IMR-90 (cell line): ENCODE measurements around the gene PHF21A. TPM values are rescaled to one million over a fixed set of nuclear protein-coding genes. Genes with fewer than 3 reads are reported as not detected.

Experiments used
- ATAC-seq: fragments of 200-7000 bp; cut with Tn5 transposase; 2 replicates; pipeline ENCODE4 v1.9.1; 2020; ENCODE audit warnings: low read depth, mild to moderate bottlenecking, moderate library complexity
- BruUV-seq: library from RNA; stranded (reverse); fragments of 400-500 nt; replicated peaks from 2 replicates; lab custom pipeline; 2021; lab: Mats Ljungman, UMichigan
- CTCF ChIA-PET: fragments of 300-600 bp; formaldehyde crosslinking; extraction: SDS; loops from one replicate; lab custom pipeline; 2021; ENCODE audit warnings: antibody characterized with exemption; lab: Yijun Ruan, JAX
- POLR2A ChIA-PET: fragments of 300-600 bp; sonication (Branson Sonifier 250); formaldehyde crosslinking; loops from one replicate; lab custom pipeline; 2022; ENCODE audit warnings: antibody characterized with exemption; ENCODE audit not compliant: unreplicated experiment; lab: Charles Lee
- DNase-seq: peaks from one replicate; pipeline ENCODE4 v3.0.0; 2013
- H2AFZ ChIP-seq: replicated peaks from 2 replicates; pipeline ENCODE3; 2013; ENCODE audit warnings: low read length, mild to moderate bottlenecking; ENCODE audit not compliant: poor library complexity
- H2AK5ac ChIP-seq: 2 replicates; pipeline ENCODE4 v1.6.1; 2013; ENCODE audit warnings: low read depth, low read length, inconsistent platforms
- H2AK9ac ChIP-seq: replicated peaks from 2 replicates; pipeline ENCODE3; 2013; ENCODE audit warnings: mild to moderate bottlenecking, low read depth, low read length, moderate library complexity; ENCODE audit not compliant: poor library complexity
- H2BK120ac ChIP-seq: 2 replicates; pipeline ENCODE4 v1.6.1; 2013; ENCODE audit warnings: low read depth, low read length, inconsistent platforms
- H2BK15ac ChIP-seq: 3 replicates; pipeline ENCODE4 v1.6.1; 2013; ENCODE audit warnings: low read depth, low read length, inconsistent platforms
- H2BK20ac ChIP-seq: 2 replicates; pipeline ENCODE4 v1.6.1; 2013; ENCODE audit warnings: low read depth, mild to moderate bottlenecking, inconsistent platforms, low read length, moderate library complexity
- H2BK5ac ChIP-seq: 2 replicates; pipeline ENCODE4 v1.6.1; 2013; ENCODE audit warnings: mild to moderate bottlenecking, low read depth, low read length, inconsistent platforms; ENCODE audit not compliant: poor library complexity, severe bottlenecking
- H3K14ac ChIP-seq: replicated peaks from 2 replicates; pipeline ENCODE4 v1.6.1; 2013; ENCODE audit warnings: low read depth, low read length, inconsistent platforms
- H3K18ac ChIP-seq: 2 replicates; pipeline ENCODE4 v1.6.1; 2013; ENCODE audit warnings: low read depth, low read length, control low read depth
- H3K23ac ChIP-seq: 2 replicates; pipeline ENCODE4 v1.6.1; 2013; ENCODE audit warnings: low read depth, low read length, inconsistent platforms
- H3K27ac ChIP-seq: 2 replicates; pipeline ENCODE4 v1.5.1; 2013; ENCODE audit warnings: mild to moderate bottlenecking, control low read depth, low read length; ENCODE audit not compliant: insufficient read depth
- H3K27me3 ChIP-seq: 2 replicates; pipeline ENCODE4 v1.6.1; 2013; ENCODE audit warnings: low read length; ENCODE audit not compliant: control insufficient read depth, insufficient read depth
- H3K36me3 ChIP-seq: 2 replicates; pipeline ENCODE4 v1.6.1; 2013; ENCODE audit warnings: low read length, mixed read lengths; ENCODE audit not compliant: control insufficient read depth, insufficient read depth
- H3K4ac ChIP-seq: 2 replicates; pipeline ENCODE4 v1.6.1; 2013; ENCODE audit warnings: low read depth, low read length, inconsistent platforms
- H3K4me1 ChIP-seq: 2 replicates; pipeline ENCODE4 v1.6.1; 2013; ENCODE audit warnings: low read length, mixed read lengths; ENCODE audit not compliant: control insufficient read depth, insufficient read depth
- H3K4me2 ChIP-seq: 2 replicates; pipeline ENCODE4 v1.6.1; 2013; ENCODE audit warnings: low read depth, mild to moderate bottlenecking, control low read depth, low read length, moderate library complexity
- H3K4me3 ChIP-seq: 2 replicates; pipeline ENCODE4 v1.5.1; 2013; ENCODE audit warnings: low read depth, mild to moderate bottlenecking, control low read depth, low read length, moderate library complexity; ENCODE audit not compliant: insufficient read depth
- H3K56ac ChIP-seq: 2 replicates; pipeline ENCODE4 v1.6.1; 2013; ENCODE audit warnings: low read length, inconsistent platforms; ENCODE audit not compliant: insufficient read depth; ENCODE audit errors: extremely low read depth
- H3K79me1 ChIP-seq, 2 experiments: 2 replicates each; pipeline ENCODE4 v1.6.1; 2013; ENCODE audit warnings: low read length in 2 of 2, inconsistent platforms in 1 of 2, low read depth in 1 of 2
- H3K9ac ChIP-seq: 2 replicates; pipeline ENCODE4 v1.6.1; 2013; ENCODE audit warnings: low read depth, low read length, control low read depth
- H3K9me1 ChIP-seq: 2 replicates; pipeline ENCODE4 v1.6.1; 2013; ENCODE audit warnings: low read length, inconsistent platforms; ENCODE audit not compliant: insufficient read depth
- H3K9me3 ChIP-seq: 2 replicates; pipeline ENCODE4 v1.6.1; 2013; ENCODE audit warnings: low read length; ENCODE audit not compliant: control insufficient read depth, insufficient read depth
- H4K20me1 ChIP-seq: 2 replicates; pipeline ENCODE4 v1.6.1; 2013; ENCODE audit warnings: low read length, inconsistent platforms; ENCODE audit not compliant: insufficient read depth
- H4K5ac ChIP-seq: 2 replicates; pipeline ENCODE4 v1.6.1; 2013; ENCODE audit warnings: mild to moderate bottlenecking, low read depth, low read length, control low read depth
- H4K8ac ChIP-seq, 2 experiments: 2 replicates each; pipeline ENCODE4 v1.6.1; 2013; ENCODE audit warnings: low read depth in 2 of 2, low read length in 2 of 2, control low read depth in 1 of 2, inconsistent platforms in 1 of 2
- H4K91ac ChIP-seq: 2 replicates; pipeline ENCODE4 v1.6.1; 2013; ENCODE audit warnings: low read depth, low read length, inconsistent platforms; ENCODE audit not compliant: insufficient read depth
- BHLHE40 ChIP-seq: fragments of 150-350 bp; IDR thresholded peaks from 2 replicates; pipeline ENCODE4 v1.6.1; 2016; ENCODE audit warnings: mild to moderate bottlenecking, low read depth, low read length
- CEBPB ChIP-seq: IDR thresholded peaks from 2 replicates; pipeline ENCODE4 v1.6.1; 2012; ENCODE audit warnings: low read depth, low read length, improper control_type of control experiment
- CHD1 ChIP-seq: IDR thresholded peaks from 2 replicates; pipeline ENCODE4 v1.6.1; 2012; ENCODE audit warnings: low read depth, low read length, improper control_type of control experiment
- CTCF ChIP-seq: conservative IDR thresholded peaks from 2 replicates; pipeline ENCODE4 v1.5.1; 2012; ENCODE audit warnings: mild to moderate bottlenecking, low read depth, low read length, improper control_type of control experiment
- FOS ChIP-seq: fragments of 150-350 bp; IDR thresholded peaks from 2 replicates; pipeline ENCODE4 v1.6.1; 2016; ENCODE audit warnings: low read depth, low read length
- MAFK ChIP-seq: IDR thresholded peaks from 2 replicates; pipeline ENCODE4 v1.6.1; 2012; ENCODE audit warnings: low read depth, low read length, improper control_type of control experiment
- MAZ ChIP-seq: IDR thresholded peaks from 2 replicates; pipeline ENCODE4 v1.6.1; 2012; ENCODE audit warnings: low read depth, mild to moderate bottlenecking, low read length, improper control_type of control experiment, moderate library complexity, borderline replicate concordance
- NFE2L2 ChIP-seq: fragments of 150-350 bp; IDR thresholded peaks from 2 replicates; pipeline ENCODE4 v1.6.1; 2016; ENCODE audit warnings: low read depth, mild to moderate bottlenecking, low read length
- POLR2A ChIP-seq: IDR thresholded peaks from 2 replicates; pipeline ENCODE4 v1.6.1; 2012; ENCODE audit warnings: mild to moderate bottlenecking, low read depth, low read length
- SMC3 ChIP-seq: fragments of 150-350 bp; IDR thresholded peaks from 2 replicates; pipeline ENCODE4 v1.6.1; 2016; ENCODE audit warnings: low read depth, mild to moderate bottlenecking, antibody characterized with exemption, low read length, moderate library complexity
- WGBS, 2 experiments: methylation state at CpG; one replicate each; pipeline versions ENCODE4 v1.1.5 to v1.1.7; 2013; ENCODE audit warnings: missing lambda C conversion rate in 2 of 2; ENCODE audit not compliant: insufficient read length in 1 of 2; ENCODE audit errors: extremely low coverage in 2 of 2; 5-methylcytosine and 5-hydroxymethylcytosine counted together
- dilution Hi-C: fragments of 300-500 bp; cut with HindIII; formaldehyde crosslinking; loops from one replicate; pipeline ENCODE4 v1.14.3; 2018; ENCODE audit warnings: low sequenced_read_pairs; ENCODE audit not compliant: unreplicated experiment
- in situ Hi-C: fragments of 300-500 bp; cut with MboI; formaldehyde crosslinking; loops from 3 replicates; pipeline ENCODE4 v1.14.3; 2019; ENCODE audit warnings: low sequenced_read_pairs, inconsistent platforms, mixed read lengths
- intact Hi-C: fragments of 100-400 bp; cut with micrococcal nuclease; formaldehyde crosslinking; loops from 2 replicates; pipeline ENCODE4 v1.10.0; 2022
- polyA plus RNA-seq, 3 experiments: library from polyadenylated mRNA; depleted of rRNA; stranded (reverse); fragments of >200 nt; gene quantifications; 2 replicates each; pipeline ENCODE4 v1.2.3, GENCODE V29; 2012; ENCODE audit warnings: low replicate concordance in 1 of 3
- total RNA-seq: library from RNA; depleted of rRNA; stranded (reverse); fragments of >200 nt; gene quantifications from 2 replicates; pipeline ENCODE4 v1.2.3, GENCODE V29; 2012
- TF ChIP-seq, protein P1 (sequence below): fragments of 150-350 bp; IDR thresholded peaks from 2 replicates; pipeline ENCODE4 v1.6.1; 2017; ENCODE audit warnings: mild to moderate bottlenecking, antibody characterized with exemption, low read length, low read depth

The PHF21A gene
- total and polyA plus RNA-seq, 2 of the 4 experiments (the other 2 are of a cell fraction): 9.0 to 20.6 TPM

- Histone ChIP-seq H2AK5ac (peak overlapping the region; percentile 9; the same call in 1 of the 2 replicates), H2BK20ac (peak overlapping the region; percentile 24; the same call in 1 of the 2 replicates), H3K27me3 (no peaks in the 10 kb centered on the region), H3K36me3 (no peaks in the 10 kb centered on the region), H3K4me2 (peak overlapping the region; percentile 96), H4K91ac (peak overlapping the region; percentile 63), H2BK120ac (peak overlapping the region; percentile 73), H2AK9ac (peak overlapping the region; percentile 83), H3K27ac (peak overlapping the region; percentile 86), H4K8ac (peak overlapping the region in 1 of 2 experiments; percentile 63; a peak in 2 of 4 replicates), H3K14ac (peak overlapping the region; percentile 94), H2BK15ac (peak overlapping the region; percentile 47; the same call in 1 of the 3 replicates), H3K4ac (peak overlapping the region; percentile 81), H3K23ac (peak overlapping the region; percentile 80), H3K56ac (peak overlapping the region; percentile 41; the same call in 1 of the 2 replicates), H3K18ac (peak overlapping the region; percentile 83), H4K20me1 (peaks cover 20% of the 10 kb centered on the region; the same call in 1 of the 2 replicates), H3K9me1 (0 out of 2 replicates have a peak, but pooled peaks cover 2% of the 10 kb centered on the region), H3K9ac (peak overlapping the region; percentile 87), H2BK5ac (peak overlapping the region; percentile 93), H3K4me3 (peak overlapping the region; percentile 68), H2AFZ (peak overlapping the region; percentile 84), H4K5ac (peak overlapping the region; percentile 62; the same call in 1 of the 2 replicates), H3K79me1 (peaks cover 4 to 22% of the 10 kb centered on the region in 2 experiments; a peak in 3 of 4 replicates), H3K9me3 (no peaks in the 10 kb centered on the region), H3K4me1 (no peaks in the 10 kb centered on the region)
- ATAC-seq (no peak; the same call in 1 of the 2 replicates), DNase-seq (peak; percentile 74)
- no CpG with 5 or more reads among the region's 56 CpGs for WGBS, 2 experiments
- dilution Hi-C loops: no loop called here
- no TSS peak for BruUV-seq
- TF ChIP-seq, protein P1, sequence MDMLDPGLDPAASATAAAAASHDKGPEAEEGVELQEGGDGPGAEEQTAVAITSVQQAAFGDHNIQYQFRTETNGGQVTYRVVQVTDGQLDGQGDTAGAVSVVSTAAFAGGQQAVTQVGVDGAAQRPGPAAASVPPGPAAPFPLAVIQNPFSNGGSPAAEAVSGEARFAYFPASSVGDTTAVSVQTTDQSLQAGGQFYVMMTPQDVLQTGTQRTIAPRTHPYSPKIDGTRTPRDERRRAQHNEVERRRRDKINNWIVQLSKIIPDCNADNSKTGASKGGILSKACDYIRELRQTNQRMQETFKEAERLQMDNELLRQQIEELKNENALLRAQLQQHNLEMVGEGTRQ: no peak
- no peak for TF ChIP-seq BHLHE40
- peak; percentile 95 for TF ChIP-seq CEBPB
- no peak for TF ChIP-seq MAFK
- no peak for TF ChIP-seq CHD1
- TF ChIP-seq POLR2A: peak; percentile 25; the same call in 1 of the 2 replicates
- TF ChIP-seq MAZ: peak; percentile 25; the same call in 1 of the 2 replicates
- no peak for TF ChIP-seq CTCF
- no peak for TF ChIP-seq FOS
- no peak for TF ChIP-seq SMC3
- no peak for TF ChIP-seq NFE2L2
- CTCF ChIA-PET: interaction anchor here (0.6 kb wide), 1 partner anchor 107 kb away, joined by 8 read pairs; no protein-coding TSS in a partner anchor
- in situ Hi-C loops: loop anchor here (25.0 kb wide), 1 partner anchor 193 kb away; no protein-coding TSS in a partner anchor
- POLR2A ChIA-PET: interaction anchor here (0.6 kb wide), 1 partner anchor 168 kb away, joined by 5 read pairs; no protein-coding TSS in a partner anchor
- intact Hi-C loops: loop anchor here (2.0 to 5.0 kb wide), 6 partner anchors 42 to 188 kb away; no protein-coding TSS in a partner anchor
Observed at GRCh38 chr11:46119352-46120216, 1.7 kb downstream of the PHF21A start.
